ENCODE results near the gene TRABD2A.

The TRABD2A gene

GRCh38 chr2:84866122-84866521, 14.8 kb downstream of the TRABD2A start:
- Histone ChIP-seq H3K9ac (ENCODE audit: low read length) (no peak overlapping the region), H3F3A (ENCODE audit: insufficient read depth) (no peaks in the 10 kb centered on the region), H3K9me2 (replicated peaks; ENCODE audit: insufficient read depth, low read length) (no peaks in the 10 kb centered on the region), H3K79me2 (ENCODE audit: insufficient read depth, low read length) (no peaks in the 10 kb centered on the region), H3K27ac (ENCODE audit: low read depth, low read length) (no peak overlapping the region), H3K4me2 (ENCODE audit: low read depth, low read length, poor library complexity, severe bottlenecking) (no peak overlapping the region), H2AFZ (ENCODE audit: low read depth, low read length, severe bottlenecking) (no peak overlapping the region), H3K36me3 (ENCODE audit: low read length) (no peaks in the 10 kb centered on the region), H4K20me1 (ENCODE audit: low read depth, low read length) (no peaks in the 10 kb centered on the region), H3K4me3 (ENCODE audit: insufficient read depth, low read length, poor library complexity, severe bottlenecking) (no peak overlapping the region), H3K9me3 (ENCODE audit: insufficient read depth, low read length) (no peaks in the 10 kb centered on the region), H3K27me3 (ENCODE audit: low read length) (no peaks in the 10 kb centered on the region)
- no peak for TF ChIP-seq CTCF (IDR thresholded peaks at IDR 0.05; ENCODE audit: insufficient read depth, low read length, poor library complexity, severe bottlenecking)
- TF ChIP-seq EZH2phosphoT487 (conservative IDR thresholded peaks at IDR 0.05; ENCODE audit: low read length) = no peak

- H2AFZ ChIP-seq (ENCODE audit: low read depth, low read length, severe bottlenecking) = no peak overlapping the region
- no peaks in the 10 kb centered on the region for H3K27me3 ChIP-seq (ENCODE audit: low read length)
- no peak overlapping the region for H3K4me2 ChIP-seq (ENCODE audit: low read depth, low read length, poor library complexity, severe bottlenecking)
- no peak overlapping the region for H3K9ac ChIP-seq (ENCODE audit: low read length)
- H3K79me2 ChIP-seq (ENCODE audit: insufficient read depth, low read length) = no peaks in the 10 kb centered on the region
- no peak overlapping the region for H3K4me3 ChIP-seq (ENCODE audit: insufficient read depth, low read length, poor library complexity, severe bottlenecking)
- no peaks in the 10 kb centered on the region for H3K9me3 ChIP-seq (ENCODE audit: insufficient read depth, low read length)
- no peak overlapping the region for H3K27ac ChIP-seq (ENCODE audit: low read depth, low read length)
- TF ChIP-seq EZH2phosphoT487 (conservative IDR thresholded peaks at IDR 0.05; ENCODE audit: low read length) (no peak), CTCF (IDR thresholded peaks at IDR 0.05; ENCODE audit: insufficient read depth, low read length, poor library complexity, severe bottlenecking) (peak; percentile 43)
- no peaks in the 10 kb centered on the region for H4K20me1 ChIP-seq (ENCODE audit: low read depth, low read length)
- H3F3A ChIP-seq (ENCODE audit: insufficient read depth) = no peaks in the 10 kb centered on the region
- H3K9me2 ChIP-seq (replicated peaks; ENCODE audit: insufficient read depth, low read length) = no peaks in the 10 kb centered on the region
- no peaks in the 10 kb centered on the region for H3K36me3 ChIP-seq (ENCODE audit: low read length)
Observed at GRCh38 chr2:84865181-84865783, 15.6 kb downstream of the TRABD2A start.

GRCh38 chr2:84862006-84862405, 18.9 kb downstream of the TRABD2A start:
- Histone ChIP-seq H3K9me2 (replicated peaks; ENCODE audit: insufficient read depth, low read length) (no peaks in the 10 kb centered on the region), H3F3A (ENCODE audit: insufficient read depth) (no peaks in the 10 kb centered on the region), H3K4me2 (ENCODE audit: low read depth, low read length, poor library complexity, severe bottlenecking) (no peak overlapping the region), H3K27me3 (ENCODE audit: low read length) (no peaks in the 10 kb centered on the region), H3K9me3 (ENCODE audit: insufficient read depth, low read length) (no peaks in the 10 kb centered on the region), H4K20me1 (ENCODE audit: low read depth, low read length) (no peaks in the 10 kb centered on the region), H3K79me2 (ENCODE audit: insufficient read depth, low read length) (no peaks in the 10 kb centered on the region), H3K9ac (ENCODE audit: low read length) (no peak overlapping the region), H3K27ac (ENCODE audit: low read depth, low read length) (no peak overlapping the region), H3K4me3 (ENCODE audit: insufficient read depth, low read length, poor library complexity, severe bottlenecking) (no peak overlapping the region), H3K36me3 (ENCODE audit: low read length) (no peaks in the 10 kb centered on the region), H2AFZ (ENCODE audit: low read depth, low read length, severe bottlenecking) (no peak overlapping the region)
- no peak for TF ChIP-seq EZH2phosphoT487 (conservative IDR thresholded peaks at IDR 0.05; ENCODE audit: low read length)

- Histone ChIP-seq H2AFZ (ENCODE audit: low read depth, low read length, severe bottlenecking) (no peak overlapping the region), H3K9me2 (replicated peaks; ENCODE audit: insufficient read depth, low read length) (no peaks in the 10 kb centered on the region), H3K36me3 (ENCODE audit: low read length) (no peaks in the 10 kb centered on the region), H3K9ac (ENCODE audit: low read length) (no peak overlapping the region), H3K4me2 (ENCODE audit: low read depth, low read length, poor library complexity, severe bottlenecking) (no peak overlapping the region), H3K27me3 (ENCODE audit: low read length) (no peaks in the 10 kb centered on the region), H4K20me1 (ENCODE audit: low read depth, low read length) (no peaks in the 10 kb centered on the region), H3K27ac (ENCODE audit: low read depth, low read length) (no peak overlapping the region), H3F3A (ENCODE audit: insufficient read depth) (no peaks in the 10 kb centered on the region), H3K4me3 (ENCODE audit: insufficient read depth, low read length, poor library complexity, severe bottlenecking) (no peak overlapping the region), H3K79me2 (ENCODE audit: insufficient read depth, low read length) (no peaks in the 10 kb centered on the region), H3K9me3 (ENCODE audit: insufficient read depth, low read length) (no peaks in the 10 kb centered on the region)
- TF ChIP-seq CTCF (IDR thresholded peaks at IDR 0.05; ENCODE audit: insufficient read depth, low read length, poor library complexity, severe bottlenecking) (no peak), EZH2phosphoT487 (conservative IDR thresholded peaks at IDR 0.05; ENCODE audit: low read length) (no peak)
Observed at GRCh38 chr2:84861539-84861938, 19.3 kb downstream of the TRABD2A start.
